IgD-negative memory B cell (primary cell): Measurements from ENCODE around the gene LIAS. TPM values are rescaled to one million over a fixed set of nuclear protein-coding genes. Genes with fewer than 3 reads are reported as not detected.
"Not testable (repeated sequence)": the region's sequence is repeated elsewhere in the genome, so short reads cannot be mapped to it uniquely, and the experiment has no call there.

Experiments used
- H3K27ac Mint-ChIP-seq, 3 donors: one replicate each; pipeline ENCODE4 v1.8.0; 2020 to 2022; ENCODE audit warnings: mild to moderate bottlenecking in 3 of 3, mixed read lengths in 3 of 3, moderate library complexity in 1 of 3
- H3K27me3 Mint-ChIP-seq: one replicate; pipeline ENCODE4 v1.8.0; 2021; ENCODE audit warnings: mixed read lengths
- H3K36me3 Mint-ChIP-seq: one replicate; pipeline ENCODE4 v1.8.0; 2020; ENCODE audit warnings: mild to moderate bottlenecking, mixed read lengths
- H3K4me1 Mint-ChIP-seq, 3 donors: one replicate each; pipeline ENCODE4 v1.8.0; 2020 to 2022; ENCODE audit warnings: mixed read lengths in 3 of 3, mild to moderate bottlenecking in 1 of 3
- H3K4me3 Mint-ChIP-seq, 4 donors: one replicate each; pipeline ENCODE4 v1.8.0; 2020 to 2022; ENCODE audit warnings: mild to moderate bottlenecking in 4 of 4, mixed read lengths in 4 of 4, moderate library complexity in 3 of 4
- H3K9me3 Mint-ChIP-seq, 3 donors: one replicate each; pipeline ENCODE4 v1.8.0; 2020 to 2021; ENCODE audit warnings: mixed read lengths in 3 of 3, mild to moderate bottlenecking in 1 of 3
- polyA plus RNA-seq: library from polyadenylated mRNA; unstranded; fragments of 300-500 nt; fragmentation: Illumina TruSeq; gene quantifications from one replicate; pipeline ENCODE4 v1.2.3, GENCODE V29; 2021

The LIAS gene
- polyA plus RNA-seq, 1 donor from 2014 or later = 11.1 TPM

GRCh38 chr4:39504538-39504937, 45.7 kb downstream of the LIAS start:
- Mint-ChIP-seq H3K27me3 (no peaks in the 10 kb centered on the region), H3K4me1 (no peaks in the 10 kb centered on the region), H3K36me3 (peaks cover 16% of the 10 kb centered on the region), H3K27ac (no peak overlapping the region), H3K9me3 (no peaks in the 10 kb centered on the region), H3K4me3 (no peak overlapping the region)

- no peaks in the 10 kb centered on the region for H3K4me1 Mint-ChIP-seq
- no peak overlapping the region for H3K27ac Mint-ChIP-seq
- no peaks in the 10 kb centered on the region for H3K9me3 Mint-ChIP-seq
- H3K36me3 Mint-ChIP-seq = peaks cover 16% of the 10 kb centered on the region
- no peak overlapping the region for H3K4me3 Mint-ChIP-seq
- no peaks in the 10 kb centered on the region for H3K27me3 Mint-ChIP-seq
These were observed 46.7 kb downstream of the LIAS start for GRCh38 chr4:39505581-39505980.

- Mint-ChIP-seq H3K27ac (no peak overlapping the region), H3K9me3 (no peaks in the 10 kb centered on the region), H3K4me3 (peak overlapping the region in 1 of 4 donors; percentile 12), H3K4me1 (no peaks in the 10 kb centered on the region), H3K27me3 (no peaks in the 10 kb centered on the region), H3K36me3 (peaks cover 7% of the 10 kb centered on the region)
These were observed 51.6 kb downstream of the LIAS start for GRCh38 chr4:39510348-39510929.

- not testable (repeated sequence) for H3K9me3 Mint-ChIP-seq, H3K27ac Mint-ChIP-seq, H3K27me3 Mint-ChIP-seq, H3K4me3 Mint-ChIP-seq, H3K4me1 Mint-ChIP-seq, H3K36me3 Mint-ChIP-seq
These were observed 55.4 kb downstream of the LIAS start for GRCh38 chr4:39514266-39514665.

GRCh38 chr4:39514888-39515401, 56.1 kb downstream of the LIAS start:
- no peaks in the 10 kb centered on the region for H3K4me1 Mint-ChIP-seq
- no peaks in the 10 kb centered on the region for H3K27me3 Mint-ChIP-seq
- H3K27ac Mint-ChIP-seq = no peak overlapping the region
- peaks cover 1% of the 10 kb centered on the region for H3K36me3 Mint-ChIP-seq
- H3K4me3 Mint-ChIP-seq = no peak overlapping the region
- no peaks in the 10 kb centered on the region for H3K9me3 Mint-ChIP-seq

GRCh38 chr4:39515669-39516401, 57.0 kb downstream of the LIAS start:
- not testable (repeated sequence) for H3K36me3 Mint-ChIP-seq, H3K4me3 Mint-ChIP-seq, H3K27me3 Mint-ChIP-seq, H3K9me3 Mint-ChIP-seq, H3K4me1 Mint-ChIP-seq, H3K27ac Mint-ChIP-seq

- Mint-ChIP-seq H3K27me3 (no peaks in the 10 kb centered on the region), H3K27ac (no peak overlapping the region), H3K4me1 (no peaks in the 10 kb centered on the region), H3K36me3 (peaks cover 1% of the 10 kb centered on the region), H3K4me3 (no peak overlapping the region), H3K9me3 (no peaks in the 10 kb centered on the region)
These were observed 57.6 kb downstream of the LIAS start for GRCh38 chr4:39516407-39516966.

GRCh38 chr4:39518484-39518883, 59.6 kb downstream of the LIAS start:
- Mint-ChIP-seq H3K27ac (no peak overlapping the region), H3K4me3 (no peak overlapping the region), H3K36me3 (peaks cover 1% of the 10 kb centered on the region), H3K4me1 (no peaks in the 10 kb centered on the region), H3K9me3 (no peaks in the 10 kb centered on the region), H3K27me3 (no peaks in the 10 kb centered on the region)

- Mint-ChIP-seq H3K27me3 (no peaks in the 10 kb centered on the region), H3K4me1 (peaks cover 7 to 9% (median 8%) of the 10 kb centered on the region in 3 donors), H3K9me3 (no peaks in the 10 kb centered on the region), H3K36me3 (peaks cover 1% of the 10 kb centered on the region), H3K4me3 (no peak overlapping the region), H3K27ac (no peak overlapping the region)
These were observed 62.5 kb downstream of the LIAS start for GRCh38 chr4:39521253-39521919.

GRCh38 chr4:39522068-39522467, 63.2 kb downstream of the LIAS start:
- Mint-ChIP-seq H3K27me3 (no peaks in the 10 kb centered on the region), H3K9me3 (no peaks in the 10 kb centered on the region), H3K36me3 (peaks cover 1% of the 10 kb centered on the region), H3K27ac (no peak overlapping the region), H3K4me3 (peak overlapping the region in 1 of 4 donors; percentile 13), H3K4me1 (peaks cover 11 to 13% (median 12%) of the 10 kb centered on the region in 3 donors)

GRCh38 chr4:39524161-39524957, 65.5 kb downstream of the LIAS start:
- peaks cover 14 to 19% (median 19%) of the 10 kb centered on the region in 3 donors for H3K4me1 Mint-ChIP-seq
- H3K9me3 Mint-ChIP-seq = no peaks in the 10 kb centered on the region
- peak overlapping the region in 1 of 4 donors; percentile 53 for H3K4me3 Mint-ChIP-seq
- no peak overlapping the region for H3K27ac Mint-ChIP-seq
- no peaks in the 10 kb centered on the region for H3K36me3 Mint-ChIP-seq
- no peaks in the 10 kb centered on the region for H3K27me3 Mint-ChIP-seq

GRCh38 chr4:39525822-39526690, 67.2 kb downstream of the LIAS start:
- Mint-ChIP-seq H3K4me1 (peaks cover 14 to 22% (median 20%) of the 10 kb centered on the region in 3 donors), H3K36me3 (peaks cover 2% of the 10 kb centered on the region), H3K9me3 (no peaks in the 10 kb centered on the region), H3K4me3 (peak overlapping the region; percentile 98 to 100 (median 100)), H3K27ac (peak overlapping the region in 2 of 3 donors; percentile 63 to 83), H3K27me3 (no peaks in the 10 kb centered on the region)

GRCh38 chr4:39526765-39527295, 68.0 kb downstream of the LIAS start:
- Mint-ChIP-seq H3K27me3 (no peaks in the 10 kb centered on the region), H3K4me1 (peaks cover 14 to 22% (median 20%) of the 10 kb centered on the region in 3 donors), H3K9me3 (peaks cover 0 to 3% (median 2%) of the 10 kb centered on the region in 3 donors), H3K36me3 (peaks cover 8% of the 10 kb centered on the region), H3K4me3 (peak overlapping the region; percentile 98 to 100 (median 100)), H3K27ac (peak overlapping the region in 2 of 3 donors; percentile 63 to 83)
